ENCODE results near the gene CACNA1C. TPM values are rescaled to one million over a fixed set of nuclear protein-coding genes. Genes with fewer than 3 reads are reported as not detected.

Gene CACNA1C
- total RNA-seq, 6 donors from 2014 or later, result 5.2 to 45.1 (median 8.8) TPM

GRCh38 chr12:2312175-2312574 lies 259.4 kb downstream of the CACNA1C start:
- peaks cover 0 to 4% (median 0%) of the 10 kb centered on the region in 4 donors for H3K9me3 ChIP-seq
- TF ChIP-seq EP300 (IDR thresholded peaks at IDR 0.05), result no peak
- no peak for TF ChIP-seq POLR2A (IDR thresholded peaks at IDR 0.05)
- no peak for TF ChIP-seq POLR2AphosphoS5 (IDR thresholded peaks at IDR 0.05)
- TF ChIP-seq CTCF (IDR thresholded peaks at IDR 0.05), result no peak
- peak in 1 of 2 donors; percentile 29 for DNase-seq
- peaks cover 0 to 5% (median 0%) of the 10 kb centered on the region in 4 donors for H3K4me1 ChIP-seq
- H3K4me3 ChIP-seq, result no peak overlapping the region
- H3K27ac ChIP-seq, result no peak overlapping the region
- 85 to 93% methylated on average over 4 to 7 of the region's 7 CpGs for WGBS, 2 donors
- no peaks in the 10 kb centered on the region for H3K36me3 ChIP-seq
- H3K27me3 ChIP-seq, result no peaks in the 10 kb centered on the region
- no peak for ATAC-seq (ENCODE audit: low FRiP score in 2 of 2)

- H3K4me3 ChIP-seq, result no peak overlapping the region
- no peaks in the 10 kb centered on the region for H3K27me3 ChIP-seq
- DNase-seq, result no peak
- no peak overlapping the region for H3K27ac ChIP-seq
- H3K9me3 ChIP-seq, result peaks cover 0 to 4% (median 0%) of the 10 kb centered on the region in 4 donors
- 80 to 90% methylated on average over 1 of the region's 1 CpG for WGBS, 2 donors
- TF ChIP-seq POLR2A (IDR thresholded peaks at IDR 0.05), result no peak
- H3K36me3 ChIP-seq, result no peaks in the 10 kb centered on the region
- ATAC-seq (ENCODE audit: low FRiP score in 2 of 2), result no peak
- H3K4me1 ChIP-seq, result peaks cover 0 to 5% (median 0%) of the 10 kb centered on the region in 4 donors
Observed at GRCh38 chr12:2312770-2313169, 260.0 kb downstream of the CACNA1C start.

- no peak overlapping the region for H3K4me3 ChIP-seq
- no peak overlapping the region for H3K27ac ChIP-seq
- TF ChIP-seq POLR2A (IDR thresholded peaks at IDR 0.05), result no peak
- no peak for TF ChIP-seq EP300 (IDR thresholded peaks at IDR 0.05)
- H3K4me1 ChIP-seq, result peaks cover 0 to 5% (median 0%) of the 10 kb centered on the region in 4 donors
- no peaks in the 10 kb centered on the region for H3K27me3 ChIP-seq
- ATAC-seq (ENCODE audit: low FRiP score in 2 of 2) (no peak), DNase-seq (no peak)
- H3K36me3 ChIP-seq, result no peaks in the 10 kb centered on the region
- 73 to 84% methylated on average over 2 of the region's 2 CpGs for WGBS, 2 donors
- no peaks in the 10 kb centered on the region for H3K9me3 ChIP-seq
Observed at GRCh38 chr12:2314492-2314891, 261.7 kb downstream of the CACNA1C start.

- H3K4me1 ChIP-seq, result peaks cover 0 to 8% (median 1%) of the 10 kb centered on the region in 4 donors
- DNase-seq (peak in 1 of 2 donors; percentile 19), ATAC-seq (ENCODE audit: low FRiP score in 2 of 2) (no peak)
- no peaks in the 10 kb centered on the region for H3K27me3 ChIP-seq
- no peaks in the 10 kb centered on the region for H3K9me3 ChIP-seq
- 70 to 81% methylated on average over 11 of the region's 11 CpGs for WGBS, 2 donors
- H3K4me3 ChIP-seq, result no peak overlapping the region
- TF ChIP-seq POLR2A (IDR thresholded peaks at IDR 0.05), result no peak
- no peak for TF ChIP-seq POLR2AphosphoS5 (IDR thresholded peaks at IDR 0.05)
- no peak for TF ChIP-seq EP300 (IDR thresholded peaks at IDR 0.05)
- TF ChIP-seq CTCF (IDR thresholded peaks at IDR 0.05), result no peak
- no peak overlapping the region for H3K27ac ChIP-seq
- H3K36me3 ChIP-seq, result no peaks in the 10 kb centered on the region
Observed at GRCh38 chr12:2317772-2318171, 265.0 kb downstream of the CACNA1C start.

GRCh38 chr12:2318286-2318685 lies 265.5 kb downstream of the CACNA1C start:
- H3K4me3 ChIP-seq, result no peak overlapping the region
- no peak overlapping the region for H3K27ac ChIP-seq
- DNase-seq, result no peak
- H3K36me3 ChIP-seq, result no peaks in the 10 kb centered on the region
- 88 to 97% methylated on average over 5 to 8 of the region's 8 CpGs for WGBS, 2 donors
- peaks cover under 1 to 11% (median 5%) of the 10 kb centered on the region in 4 donors for H3K4me1 ChIP-seq
- ATAC-seq (ENCODE audit: low FRiP score in 2 of 2), result no peak
- TF ChIP-seq EP300 (IDR thresholded peaks at IDR 0.05) (no peak), POLR2AphosphoS5 (IDR thresholded peaks at IDR 0.05) (no peak), POLR2A (IDR thresholded peaks at IDR 0.05) (no peak), CTCF (IDR thresholded peaks at IDR 0.05) (no peak)
- H3K27me3 ChIP-seq, result no peaks in the 10 kb centered on the region
- no peaks in the 10 kb centered on the region for H3K9me3 ChIP-seq

- peaks cover 6 to 16% (median 12%) of the 10 kb centered on the region in 4 donors for H3K4me1 ChIP-seq
- ATAC-seq (ENCODE audit: low FRiP score in 2 of 2) (no peak), DNase-seq (peak in 1 of 2 donors; percentile 43)
- no peak overlapping the region for H3K4me3 ChIP-seq
- H3K27me3 ChIP-seq, result no peaks in the 10 kb centered on the region
- H3K36me3 ChIP-seq, result no peaks in the 10 kb centered on the region
- WGBS, 2 donors, result 82 to 92% methylated on average over 4 to 14 of the region's 14 CpGs
- no peaks in the 10 kb centered on the region for H3K9me3 ChIP-seq
- H3K27ac ChIP-seq, result peak overlapping the region in 2 of 4 donors; percentile 30 to 34
- TF ChIP-seq CTCF (IDR thresholded peaks at IDR 0.05), result no peak
- TF ChIP-seq EP300 (IDR thresholded peaks at IDR 0.05), result no peak
- no peak for TF ChIP-seq POLR2AphosphoS5 (IDR thresholded peaks at IDR 0.05)
- TF ChIP-seq POLR2A (IDR thresholded peaks at IDR 0.05), result no peak
Observed at GRCh38 chr12:2319136-2319535, 266.3 kb downstream of the CACNA1C start.

All from upper lobe of left lung (tissue), 6 donors.